GM12891 (cell line): ENCODE data around the gene MECR.

Experiments
- POLR2A ChIP-seq: IDR thresholded peaks from 2 replicates; pipeline ENCODE4 v1.6.1; 2011; ENCODE audit warnings: low read depth, low read length, control low read depth
- POLR2AphosphoS5 ChIP-seq: IDR thresholded peaks from 2 replicates; pipeline ENCODE4 v1.6.1; 2011; ENCODE audit warnings: low read depth, low read length, control low read depth

GRCh38 chr1:29195881-29196291 lies 34.8 kb downstream of the MECR start:
- TF ChIP-seq POLR2A (no peak), POLR2AphosphoS5 (no peak)
